ENCODE results near the gene PCDH9.

Gene PCDH9

DNA sequence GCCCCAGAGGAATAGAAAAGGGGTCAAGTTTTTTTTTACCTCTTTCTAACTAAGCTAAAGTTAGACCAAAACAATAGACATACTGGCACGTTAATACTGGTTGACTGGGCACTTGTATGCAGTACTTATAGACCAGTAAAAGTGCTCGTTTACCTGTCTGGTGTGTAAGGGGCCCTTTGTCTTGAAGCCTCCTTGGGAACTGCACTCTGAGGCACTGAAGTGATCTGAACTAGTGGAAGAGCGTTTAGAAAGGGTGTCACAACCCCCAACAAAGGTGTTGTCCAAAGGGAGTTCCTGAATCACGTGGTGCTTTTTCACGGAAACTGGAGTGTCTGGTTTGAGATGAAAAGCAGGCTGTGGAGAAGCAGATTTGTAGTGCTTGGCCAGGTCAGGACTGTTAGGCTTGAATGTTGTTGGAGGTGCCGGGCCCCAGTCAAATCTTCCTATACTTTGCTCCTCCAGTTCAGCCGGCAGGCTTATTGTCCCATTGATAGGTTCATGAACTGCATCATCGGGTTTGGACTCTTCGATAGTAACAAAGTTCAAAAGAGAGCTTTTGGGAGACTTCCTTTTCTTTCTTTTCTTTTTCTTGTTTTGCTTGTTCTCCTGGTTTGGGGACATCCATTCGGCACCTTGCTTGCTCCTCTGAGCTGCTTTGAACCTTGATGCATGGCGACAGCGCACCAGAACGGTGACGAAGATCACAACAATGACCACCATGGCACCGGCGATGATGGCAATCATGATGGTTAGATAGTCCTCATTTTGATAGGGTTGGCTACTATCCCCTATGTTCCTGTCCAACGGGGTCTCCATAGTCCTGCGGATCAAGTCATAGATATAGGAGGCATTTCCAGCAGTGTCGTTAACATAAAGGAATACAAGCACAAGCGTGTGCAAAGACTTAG lies 4.6 kb downstream of the PCDH9 start:
- no peak for DNase-seq

DNA sequence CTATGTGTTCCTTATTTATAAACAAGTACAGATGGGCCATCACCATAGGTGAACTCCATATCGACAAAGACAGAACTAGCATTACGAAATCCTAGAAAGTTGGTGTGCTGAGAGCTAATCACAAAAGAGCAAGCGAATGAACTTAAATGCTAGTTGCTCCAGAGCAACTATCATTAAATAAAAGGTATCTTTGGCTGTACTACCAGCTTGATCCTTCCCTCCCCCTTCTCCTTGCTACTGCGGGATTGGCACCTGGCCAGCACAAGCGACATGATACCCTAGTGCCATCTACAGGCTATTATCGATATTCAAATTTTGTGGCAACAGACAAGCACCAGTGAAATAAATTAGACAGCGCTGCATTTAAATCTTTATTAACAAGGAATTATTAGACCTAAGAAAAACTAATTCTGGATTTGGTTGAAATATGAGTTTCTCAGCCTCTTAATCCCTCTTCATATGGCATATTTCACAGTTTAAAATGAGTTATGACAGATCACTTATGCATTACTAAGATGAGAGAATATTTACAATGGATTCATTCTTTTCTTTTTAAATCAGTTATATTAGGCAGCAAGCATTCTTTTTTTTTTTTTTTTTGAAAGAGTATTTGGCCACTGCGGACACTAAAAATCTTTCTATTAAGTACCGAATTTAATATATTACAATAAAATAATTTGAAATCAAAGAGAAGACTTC lies 5.8 kb downstream of the PCDH9 start:
- peak; percentile 58 for DNase-seq

GRCh38 chr13:67223742-67224141 lies 6.4 kb downstream of the PCDH9 start:
- no peak for DNase-seq

DNA sequence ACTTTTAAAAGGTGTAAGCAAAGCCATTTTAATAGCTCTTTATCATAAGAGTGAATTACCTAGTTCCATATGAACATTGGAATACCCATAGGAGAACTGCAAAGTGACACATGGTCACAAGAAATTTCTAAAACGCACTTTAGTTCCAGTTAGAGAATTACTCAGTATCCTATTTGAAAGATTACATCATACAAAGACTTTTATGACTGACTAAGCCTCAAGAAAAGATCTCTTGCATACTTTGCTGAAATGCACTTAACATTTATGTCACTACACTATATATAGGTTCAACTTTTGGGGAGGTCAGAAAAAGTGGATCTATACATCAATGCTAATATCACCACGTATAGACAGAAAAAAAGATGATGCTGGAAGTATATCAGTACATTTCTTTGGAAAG lies 7.1 kb downstream of the PCDH9 start:
- DNase-seq = no peak

DNA sequence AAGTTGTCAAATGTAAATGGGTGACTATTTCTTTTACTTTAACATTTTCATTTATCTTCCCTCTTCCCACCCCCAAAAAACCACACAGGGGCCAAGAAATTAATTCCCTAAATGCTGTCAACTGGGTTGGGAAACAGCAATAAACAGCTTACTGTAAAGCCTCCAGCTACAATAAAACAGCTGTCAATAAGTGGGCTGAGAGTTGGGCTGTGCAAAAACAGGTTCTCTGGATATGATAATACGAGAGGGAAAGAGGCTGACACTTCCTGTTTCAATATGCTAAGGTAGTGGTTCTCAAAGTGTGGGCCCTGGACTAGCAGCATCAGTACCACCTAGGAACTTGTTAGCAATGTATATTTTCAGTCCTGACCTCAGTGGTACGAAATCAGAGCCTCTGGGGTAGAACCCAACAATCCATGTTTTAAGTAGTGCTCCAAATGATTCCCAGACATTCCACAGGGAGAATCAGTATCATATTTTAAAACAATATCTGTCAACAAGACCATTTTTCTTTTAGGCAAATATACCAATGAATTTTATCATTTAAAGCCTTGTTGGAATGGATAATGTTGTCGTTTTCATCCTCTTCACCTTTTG lies 8.4 kb downstream of the PCDH9 start:
- DNase-seq = no peak

- no peak for DNase-seq
Measured at GRCh38 chr13:67219113-67219512, 11.0 kb downstream of the PCDH9 start.

- DNase-seq = no peak
Measured at GRCh38 chr13:67217880-67218279, 12.3 kb downstream of the PCDH9 start.

GRCh38 chr13:67216864-67217263 lies 13.3 kb downstream of the PCDH9 start:
- no peak for DNase-seq

DNA sequence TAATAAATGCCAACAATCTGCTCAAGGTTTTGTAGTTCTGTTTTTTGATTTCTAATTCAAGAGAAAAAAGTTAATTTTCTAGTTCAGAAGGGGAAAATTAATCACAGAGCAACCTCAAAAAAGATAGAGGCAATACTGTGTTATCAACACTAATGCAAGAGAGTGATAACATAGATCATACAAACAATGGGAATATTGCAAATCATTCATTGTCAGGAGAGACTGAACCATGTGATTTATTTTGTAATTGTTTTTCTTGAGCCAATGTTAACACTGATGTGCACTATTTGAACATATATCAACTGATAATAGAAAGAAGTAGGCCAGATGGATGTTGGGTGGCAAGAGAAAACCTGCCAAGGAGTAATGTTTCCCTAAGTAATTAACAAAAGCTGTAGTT lies 19.9 kb downstream of the PCDH9 start:
- DNase-seq = no peak

- no peak for DNase-seq
Measured at GRCh38 chr13:67208552-67208951, 21.6 kb downstream of the PCDH9 start.

DNA sequence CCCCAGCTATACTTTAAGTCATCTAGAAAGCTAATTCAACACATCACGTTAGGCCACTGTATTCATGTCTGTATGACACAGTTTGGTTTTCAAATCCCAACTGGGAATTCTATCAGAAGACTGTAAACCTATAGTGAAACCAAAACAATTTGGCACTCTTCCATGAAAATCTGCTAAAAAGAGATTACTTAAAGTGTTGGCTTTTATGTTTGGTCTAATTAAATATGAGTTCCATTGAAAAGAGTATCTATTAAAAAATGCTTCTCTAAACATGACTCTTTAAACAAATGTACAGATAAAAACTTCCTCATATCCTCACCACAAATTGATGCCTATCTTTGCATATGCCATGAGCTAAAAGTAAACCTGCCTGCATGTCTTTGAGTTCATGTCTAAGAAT lies 25.4 kb downstream of the PCDH9 start:
- DNase-seq = no peak

DNA sequence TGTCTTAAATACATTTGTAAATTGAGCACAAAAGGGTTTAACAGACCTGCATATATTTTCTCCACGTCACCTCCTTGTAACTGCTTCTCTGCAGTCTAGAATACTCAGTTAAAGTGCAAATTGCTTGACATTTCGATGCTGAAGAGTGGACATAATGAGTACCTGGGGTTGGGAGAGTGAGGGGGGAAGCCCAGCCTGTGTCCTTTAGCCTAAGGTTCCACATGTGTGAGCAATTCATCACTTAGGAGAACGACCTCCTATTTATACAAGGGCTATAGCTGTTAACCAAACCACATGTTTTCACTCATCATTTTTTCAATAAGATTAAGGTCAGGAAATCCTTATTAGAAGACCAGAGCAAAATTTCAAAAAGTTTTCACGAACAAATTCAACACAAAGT lies 29.5 kb downstream of the PCDH9 start:
- DNase-seq = no peak

DNA sequence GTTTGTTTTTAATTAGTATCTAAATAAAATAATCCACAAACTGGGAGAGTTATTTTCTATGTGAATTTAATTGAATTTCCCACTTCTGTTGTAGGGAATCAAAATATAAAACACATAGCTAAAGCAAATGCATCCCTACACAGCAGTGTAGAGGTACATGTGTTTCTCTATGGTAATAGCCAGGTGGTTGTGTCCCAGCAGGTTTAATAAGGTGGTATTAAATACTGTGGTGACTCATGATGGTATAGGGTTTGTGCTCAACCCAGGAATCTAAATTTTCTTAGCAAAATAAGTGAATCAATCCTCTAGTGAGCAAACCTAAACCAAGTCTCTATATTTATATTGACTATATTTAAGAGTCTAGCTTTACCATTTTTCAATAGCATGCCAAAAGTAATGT lies 30.0 kb downstream of the PCDH9 start:
- no peak for DNase-seq

- DNase-seq = no peak
Measured at GRCh38 chr13:67197704-67198103, 32.4 kb downstream of the PCDH9 start.

GRCh38 chr13:67193979-67194378 lies 36.2 kb downstream of the PCDH9 start:
- no peak for DNase-seq

DNA sequence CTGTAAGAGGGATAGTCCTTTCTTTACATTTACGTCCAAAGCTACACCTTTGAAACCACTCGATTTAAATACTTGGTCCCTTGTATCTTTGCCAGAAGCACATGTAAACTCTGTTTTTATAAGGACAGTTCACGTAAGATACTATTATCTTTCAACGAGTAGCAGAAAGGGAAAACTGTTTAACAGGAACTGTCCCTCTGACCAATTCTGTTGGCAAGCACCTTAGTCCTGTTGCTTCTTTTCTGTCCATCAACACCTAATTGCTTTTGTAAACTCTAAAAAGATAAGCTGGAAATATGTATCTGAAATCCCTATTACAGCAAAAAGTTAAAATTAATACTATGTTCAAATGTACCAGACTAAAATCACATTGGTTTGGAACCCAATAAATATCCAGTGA lies 37.4 kb downstream of the PCDH9 start:
- no peak for DNase-seq

GRCh38 chr13:67186995-67187569 lies 43.1 kb downstream of the PCDH9 start:
- no peak for DNase-seq

GRCh38 chr13:67184247-67184646 lies 45.9 kb downstream of the PCDH9 start:
- DNase-seq = no peak

DNA sequence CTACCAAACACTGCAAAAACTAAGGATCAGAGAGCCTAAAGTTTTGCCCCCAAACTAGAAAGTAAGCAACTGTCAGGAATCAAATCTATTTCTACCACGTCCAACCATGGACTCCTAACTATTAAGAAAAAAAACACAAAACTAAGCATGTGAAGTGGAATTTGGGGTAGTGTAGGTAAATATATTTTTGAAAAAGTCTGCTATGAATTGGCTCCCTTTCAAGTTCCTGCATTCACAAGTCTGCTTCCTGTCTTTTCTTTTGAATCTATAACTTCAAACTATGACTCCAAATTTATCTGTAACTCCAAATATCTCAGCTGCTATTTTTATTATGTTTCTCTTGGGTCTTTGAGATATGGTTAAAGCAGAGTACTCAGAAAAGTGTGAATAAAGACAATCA lies 47.0 kb downstream of the PCDH9 start:
- no peak for DNase-seq

GRCh38 chr13:67175836-67176459 lies 54.2 kb downstream of the PCDH9 start:
- DNase-seq = no peak

GRCh38 chr13:67168384-67168783 lies 61.8 kb downstream of the PCDH9 start:
- DNase-seq = no peak

GRCh38 chr13:67167420-67167819 lies 62.7 kb downstream of the PCDH9 start:
- DNase-seq = no peak

- no peak for DNase-seq
Measured at GRCh38 chr13:67161176-67161575, 69.0 kb downstream of the PCDH9 start.

All from stimulated activated CD4-positive, alpha-beta T cell treated with anti-CD3 and anti-CD28 coated beads, Interleukin-1b, Interleukin-23, amount 100 ng/mL, for 48 hours (primary cell).